H1 (cell line): Measurements from ENCODE around the gene LRCH1. TPM values are rescaled to one million over a fixed set of nuclear protein-coding genes. Genes with fewer than 3 reads are reported as not detected.

ENCODE experiments used
- CTCF ChIA-PET: fragments of 300-600 bp; sonication (Branson Sonifier 250); formaldehyde crosslinking; loops from one replicate; lab custom pipeline; 2021; ENCODE audit not compliant: partially characterized antibody; lab: Charles Lee
- POLR2A ChIA-PET: fragments of 300-600 bp; sonication (Branson Sonifier 250); formaldehyde crosslinking; loops from one replicate; lab custom pipeline; 2021; ENCODE audit warnings: inconsistent platforms; ENCODE audit not compliant: partially characterized antibody; lab: Charles Lee
- DNase-seq, 2 experiments: peaks; one replicate each; pipeline versions ENCODE4 v3.0.0 to v3.0.0-alpha.2; 2010 to 2022; ENCODE audit warnings: low spot score in 2 of 2, low read depth in 1 of 2, mixed read lengths in 1 of 2
- FAIRE-seq: peaks from 2 replicates; lab custom pipeline; 2011; peaks lifted over from hg19 to GRCh38; lab: Jason Lieb, UNC
- H2AFZ ChIP-seq: 2 replicates; pipeline ENCODE4 v1.8.1; 2012; ENCODE audit warnings: low read length, inconsistent platforms
- H2AK5ac ChIP-seq: 2 replicates; pipeline ENCODE4 v1.6.1; 2013; ENCODE audit warnings: low read depth, low read length
- H2BK120ac ChIP-seq: replicated peaks from 2 replicates; pipeline ENCODE3; 2013; ENCODE audit warnings: low read depth, low read length, inconsistent platforms
- H2BK12ac ChIP-seq: 2 replicates; pipeline ENCODE4 v1.6.1; 2013; ENCODE audit warnings: low read depth, low read length
- H2BK15ac ChIP-seq: 2 replicates; pipeline ENCODE4 v1.6.1; 2013; ENCODE audit warnings: low read length
- H2BK20ac ChIP-seq: 2 replicates; pipeline ENCODE4 v1.6.1; 2013; ENCODE audit warnings: low read length
- H2BK5ac ChIP-seq: 2 replicates; pipeline ENCODE4 v1.6.1; 2013; ENCODE audit warnings: low read depth, low read length
- H3K14ac ChIP-seq: 2 replicates; pipeline ENCODE4 v1.6.1; 2013; ENCODE audit warnings: inconsistent platforms; ENCODE audit not compliant: insufficient read length
- H3K18ac ChIP-seq: 2 replicates; pipeline ENCODE4 v1.6.1; 2013; ENCODE audit warnings: low read length; ENCODE audit errors: extremely low read depth
- H3K23ac ChIP-seq: 2 replicates; pipeline ENCODE4 v1.6.1; 2013; ENCODE audit warnings: inconsistent platforms; ENCODE audit not compliant: insufficient read length
- H3K23me2 ChIP-seq: 2 replicates; pipeline ENCODE4 v1.6.1; 2013; ENCODE audit warnings: low read depth, low read length
- H3K27ac ChIP-seq: 2 replicates; pipeline ENCODE4 v1.6.1; 2011; ENCODE audit warnings: low read depth, low read length, inconsistent platforms
- H3K27me3 ChIP-seq, 4 experiments: replicated peaks in 1 of 4; 1 replicate in 1 of 4; 2 replicates in 3 of 4; pipeline versions ENCODE4 v1.6.1 to v1.8.1; 2011 to 2013; ENCODE audit warnings: low read length in 3 of 4, mild to moderate bottlenecking in 3 of 4, inconsistent platforms in 2 of 4, mixed read lengths in 2 of 4, moderate library complexity in 1 of 4; ENCODE audit not compliant: control insufficient read depth in 3 of 4, insufficient read depth in 3 of 4; ENCODE audit errors: extremely low read depth in 1 of 4
- H3K36me3 ChIP-seq, 4 experiments: 2 replicates each; pipeline versions ENCODE4 v1.6.1 to v1.8.1; 2011 to 2013; ENCODE audit warnings: mild to moderate bottlenecking in 4 of 4, low read length in 3 of 4, moderate library complexity in 2 of 4, control low read depth in 1 of 4, inconsistent platforms in 1 of 4; ENCODE audit not compliant: insufficient read depth in 4 of 4, control insufficient read depth in 2 of 4
- H3K4ac ChIP-seq: replicated peaks from 2 replicates; pipeline ENCODE3; 2013; ENCODE audit warnings: low read length, low read depth, mixed read lengths, inconsistent platforms; ENCODE audit not compliant: insufficient read length
- H3K4me1 ChIP-seq, 4 experiments: replicated peaks in 1 of 4; 1 replicate in 1 of 4; 2 replicates in 3 of 4; pipeline versions ENCODE4 v1.6.1 to v1.8.1; 2011 to 2013; ENCODE audit warnings: low read length in 3 of 4, inconsistent platforms in 2 of 4, mixed read lengths in 1 of 4; ENCODE audit not compliant: insufficient read depth in 4 of 4, control insufficient read depth in 3 of 4
- H3K4me2 ChIP-seq, 2 experiments: 2 replicates each; pipeline versions ENCODE4 v1.6.1 to v1.8.1; 2011 to 2013; ENCODE audit warnings: low read depth in 2 of 2, low read length in 2 of 2, control low read depth in 1 of 2, inconsistent platforms in 1 of 2, mild to moderate bottlenecking in 1 of 2; ENCODE audit not compliant: insufficient read depth in 1 of 2
- H3K4me3 ChIP-seq, 4 experiments: fragments of 200-600, 300-600 bp in 1 of 4; sonication (generic), shearing (Covaris generic), sonication (Bioruptor Twin) in 1 of 4; 2 replicates each; pipeline versions ENCODE4 v1.5.1 to v1.8.1; 2011 to 2016; ENCODE audit warnings: low read length in 4 of 4, low read depth in 3 of 4, control low read depth in 2 of 4, inconsistent platforms in 2 of 4, mild to moderate bottlenecking in 2 of 4, mixed read lengths in 1 of 4, moderate library complexity in 1 of 4; ENCODE audit not compliant: insufficient read depth in 2 of 4; ENCODE audit errors: extremely low read depth in 1 of 4
- H3K56ac ChIP-seq: replicated peaks from 2 replicates; pipeline ENCODE3; 2013; ENCODE audit warnings: low read depth, mild to moderate bottlenecking, mixed read lengths, low read length, inconsistent platforms; ENCODE audit not compliant: insufficient read length
- H3K79me1 ChIP-seq: 2 replicates; pipeline ENCODE4 v1.6.1; 2013; ENCODE audit warnings: low read depth, low read length, control low read depth
- H3K79me2 ChIP-seq, 2 experiments: 2 replicates each; pipeline versions ENCODE4 v1.6.1 to v1.8.1; 2012 to 2013; ENCODE audit warnings: low read length in 2 of 2, mild to moderate bottlenecking in 2 of 2, inconsistent platforms in 1 of 2; ENCODE audit not compliant: insufficient read depth in 2 of 2, control insufficient read depth in 1 of 2
- H3K9ac ChIP-seq, 4 experiments: replicated peaks in 1 of 4; 1 replicate in 1 of 4; 2 replicates in 3 of 4; pipeline versions ENCODE4 v1.6.1 to v1.8.1; 2011 to 2013; ENCODE audit warnings: low read depth in 3 of 4, low read length in 3 of 4, control low read depth in 2 of 4, mild to moderate bottlenecking in 2 of 4, moderate library complexity in 2 of 4, inconsistent platforms in 1 of 4; ENCODE audit errors: extremely low read depth in 1 of 4
- H3K9me3 ChIP-seq, 2 experiments: 2 replicates each; pipeline versions ENCODE4 v1.6.1 to v1.8.1; 2012 to 2013; ENCODE audit warnings: mild to moderate bottlenecking in 2 of 2, moderate library complexity in 2 of 2, control low read depth in 1 of 2, inconsistent platforms in 1 of 2, low read depth in 1 of 2, low read length in 1 of 2, mixed read lengths in 1 of 2; ENCODE audit not compliant: insufficient read depth in 2 of 2
- H4K20me1 ChIP-seq, 2 experiments: replicated peaks in 1 of 2; 2 replicates each; pipeline versions ENCODE3 to v1.8.1; 2011 to 2013; ENCODE audit warnings: inconsistent platforms in 2 of 2, low read length in 2 of 2, mild to moderate bottlenecking in 1 of 2; ENCODE audit not compliant: insufficient read depth in 2 of 2, control insufficient read depth in 1 of 2
- H4K5ac ChIP-seq: 2 replicates; pipeline ENCODE4 v1.6.1; 2013; ENCODE audit warnings: low read length, low read depth, mixed read lengths, inconsistent platforms; ENCODE audit not compliant: insufficient read length
- H4K8ac ChIP-seq: 2 replicates; pipeline ENCODE4 v1.8.0; 2013; ENCODE audit warnings: mild to moderate bottlenecking, moderate library complexity, low read length, inconsistent platforms; ENCODE audit not compliant: insufficient read depth; ENCODE audit errors: extremely low read depth
- H4K91ac ChIP-seq: replicated peaks from 2 replicates; pipeline ENCODE3; 2013; ENCODE audit warnings: low read length, mixed read lengths, inconsistent platforms; ENCODE audit not compliant: insufficient read length
- BCL11A ChIP-seq, 2 experiments: IDR thresholded peaks; one replicate each; pipeline ENCODE4 v1.6.1; 2011; ENCODE audit warnings: low read depth in 2 of 2, low read length in 2 of 2, mild to moderate bottlenecking in 2 of 2
- CHD1 ChIP-seq: IDR thresholded peaks from 2 replicates; pipeline ENCODE4 v1.6.1; 2012; ENCODE audit warnings: low read depth, low read length, improper control_type of control experiment
- CTBP2 ChIP-seq: IDR thresholded peaks from 2 replicates; pipeline ENCODE4 v1.7.0; 2011; ENCODE audit warnings: borderline replicate concordance, mild to moderate bottlenecking, moderate library complexity, mixed read lengths, low read length; ENCODE audit not compliant: insufficient read depth, insufficient read length
- E2F6 ChIP-seq: IDR thresholded peaks from 2 replicates; pipeline ENCODE4 v1.6.1; 2012; ENCODE audit warnings: inconsistent platforms
- FOSL1 ChIP-seq: IDR thresholded peaks from 2 replicates; pipeline ENCODE4 v1.6.1; 2011; ENCODE audit warnings: mild to moderate bottlenecking, low read depth, low read length, moderate library complexity; ENCODE audit not compliant: insufficient read depth
- GABPA ChIP-seq: IDR thresholded peaks from 2 replicates; pipeline ENCODE4 v1.6.1; 2011; ENCODE audit warnings: mild to moderate bottlenecking, low read length, moderate library complexity, borderline replicate concordance; ENCODE audit not compliant: insufficient read depth
- SP4 ChIP-seq: IDR thresholded peaks from 2 replicates; pipeline ENCODE4 v1.6.1; 2012; ENCODE audit warnings: low read length, inconsistent platforms
- USF2 ChIP-seq: IDR thresholded peaks from 2 replicates; pipeline ENCODE4 v1.6.1; 2011; ENCODE audit warnings: low read length, improper control_type of control experiment
- WGBS, 2 experiments: shearing (Covaris generic) in 1 of 2; methylation state at CpG; one replicate each; pipeline versions ENCODE4 v1.1.6 to v1.1.7; 2013 to 2015; ENCODE audit warnings: low lambda C conversion rate in 2 of 2, mixed read lengths in 2 of 2, inconsistent platforms in 1 of 2, low coverage in 1 of 2, missing lambda C conversion rate in 1 of 2; ENCODE audit not compliant: insufficient replicate concordance in 2 of 2, insufficient coverage in 1 of 2, insufficient read length in 1 of 2; ENCODE audit errors: extremely low coverage in 1 of 2, missing lambda C conversion rate in 1 of 2; 5-methylcytosine and 5-hydroxymethylcytosine counted together
- polyA plus RNA-seq, 7 experiments: library from polyadenylated mRNA; depleted of rRNA in 3 of 7; stranded (reverse) in 5 of 7; unstranded in 2 of 7; fragments of >200 nt in 5 of 7; fragments of 200-250 nt in 2 of 7; gene quantifications; 1 replicate in 5 of 7; 2 replicates in 1 of 7; 4 replicates in 1 of 7; pipeline versions ENCODE4 v1.2.1 to v1.2.3, GENCODE V29; 2011 to 2013; ENCODE audit warnings: missing spikeins in 2 of 7, mixed read lengths in 2 of 7
- total RNA-seq: library from RNA; stranded (reverse); fragmentation: NEBNext Ultra II Directional; extraction: Animal tissue kit (Norgen Biotek cat#: 25700); gene quantifications from 2 replicates; pipeline ENCODE4 v1.2.1, GENCODE V29; 2021

LRCH1 gene
- total and polyA plus RNA-seq, 2 of the 8 experiments (the other 6 are each of a cell fraction or from before 2014, with no cell fraction given), result 3.0 to 10.1 TPM

GRCh38 chr13:46598140-46598819, 45.3 kb downstream of the LRCH1 start:
- no peak for FAIRE-seq
- Histone ChIP-seq H3K18ac (no peak overlapping the region), H3K23me2 (no peaks in the 10 kb centered on the region), H2BK15ac (no peak overlapping the region), H2BK120ac (no peak overlapping the region), H3K4me1 (peaks cover 0 to 4% (median under 1%) of the 10 kb centered on the region in 4 experiments; a peak in 1 of 7 replicates), H4K91ac (no peak overlapping the region), H2BK12ac (no peak overlapping the region), H4K5ac (no peak overlapping the region), H3K9me3 (no peaks in the 10 kb centered on the region), H3K9ac (no peak overlapping the region), H3K4me2 (no peak overlapping the region), H3K27ac (no peak overlapping the region), H3K79me1 (peaks cover 2% of the 10 kb centered on the region; the same call in 1 of the 2 replicates), H3K14ac (no peak overlapping the region), H4K8ac (no peak overlapping the region), H3K36me3 (no peaks in the 10 kb centered on the region), H3K27me3 (no peaks in the 10 kb centered on the region), H3K23ac (no peak overlapping the region), H3K79me2 (peaks cover 0 to 24% of the 10 kb centered on the region in 2 experiments; a peak in 2 of 4 replicates), H2AK5ac (no peak overlapping the region), H3K56ac (no peak overlapping the region), H4K20me1 (peaks cover 0 to 4% of the 10 kb centered on the region in 2 experiments)
- POLR2A ChIA-PET, result no interaction called here
- CTCF ChIA-PET, result no interaction called here
- TF ChIP-seq FOSL1 (no peak), CTBP2 (no peak), CHD1 (no peak), E2F6 (no peak), GABPA (no peak), BCL11A (IDR thresholded peaks at IDR 0.05; ENCODE audit: low read depth in 2 of 2, low read length in 2 of 2) (no peak), USF2 (no peak), SP4 (no peak)
- TF ChIP-seq, all 59 proteins: peak for 0
- H2BK5ac ChIP-seq, result no peak overlapping the region
- no peak overlapping the region for H3K4me3 ChIP-seq
- H3K4ac ChIP-seq, result no peak overlapping the region
- no peak overlapping the region for H2BK20ac ChIP-seq
- H2AFZ ChIP-seq, result no peak overlapping the region
- WGBS, 2 experiments, result 94% methylated on average over 7 of the region's 7 CpGs; no CpG with 5 or more reads in 1 of the 2 experiments
- DNase-seq, result no peak
